Activated T-helper 17 cell treated with anti-CD3 and anti-CD28 coated beads, Interleukin-2, amount 50 U/mL, for 72 hours (primary cell): ENCODE data around the gene KCNIP4. TPM values are rescaled to one million over a fixed set of nuclear protein-coding genes. Genes with fewer than 3 reads are reported as not detected.
"Not testable (repeated sequence)": the region's sequence is repeated elsewhere in the genome, so short reads cannot be mapped to it uniquely, and the experiment has no call there.

Experiments used
- ATAC-seq: fragments of 150-1000 bp; cut with Tn5 transposase; replicated peaks from 2 replicates; pipeline ENCODE4 v1.10.0; 2021; ENCODE audit warnings: mild to moderate bottlenecking, moderate library complexity
- H3K27ac Mint-ChIP-seq: one replicate; pipeline ENCODE4 v1.8.0; 2022; ENCODE audit warnings: mixed read lengths
- H3K27me3 Mint-ChIP-seq: one replicate; pipeline ENCODE4 v1.8.0; 2022; ENCODE audit warnings: mixed read lengths
- H3K36me3 Mint-ChIP-seq: one replicate; pipeline ENCODE4 v1.8.0; 2022; ENCODE audit warnings: low read depth, mild to moderate bottlenecking, mixed read lengths
- H3K4me1 Mint-ChIP-seq: one replicate; pipeline ENCODE4 v1.8.0; 2022; ENCODE audit warnings: mixed read lengths
- H3K4me3 Mint-ChIP-seq: one replicate; pipeline ENCODE4 v1.8.0; 2022; ENCODE audit warnings: mild to moderate bottlenecking, mixed read lengths
- H3K9me3 Mint-ChIP-seq: one replicate; pipeline ENCODE4 v1.8.0; 2022; ENCODE audit warnings: mixed read lengths
- total RNA-seq, 2 donors: library from RNA; stranded (reverse); gene quantifications; one replicate each; pipeline ENCODE4 v1.2.3, GENCODE V29; 2022

KCNIP4 gene
- total RNA-seq, 2 donors from 2014 or later: not detected

DNA sequence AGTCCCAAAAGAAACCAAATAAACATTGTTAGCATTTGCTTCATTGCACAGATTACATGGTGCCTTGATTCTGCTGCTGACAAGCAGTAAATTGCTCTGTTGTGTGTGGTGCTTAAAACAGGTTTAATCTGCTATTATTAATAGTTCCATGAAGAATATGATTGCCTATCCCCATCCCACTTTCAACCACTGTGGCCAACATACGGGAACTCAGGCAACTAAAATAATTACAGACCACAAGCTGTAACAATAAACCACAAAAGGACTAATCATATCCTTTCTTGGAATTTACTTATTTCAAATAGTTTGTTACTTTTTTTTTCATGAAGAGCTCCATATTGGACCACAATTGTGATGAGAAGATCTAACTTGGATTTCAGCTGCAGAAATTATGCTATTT, 1116.8 kb downstream of the KCNIP4 start:
- H3K9me3 Mint-ChIP-seq: peaks cover 7% of the 10 kb centered on the region

DNA sequence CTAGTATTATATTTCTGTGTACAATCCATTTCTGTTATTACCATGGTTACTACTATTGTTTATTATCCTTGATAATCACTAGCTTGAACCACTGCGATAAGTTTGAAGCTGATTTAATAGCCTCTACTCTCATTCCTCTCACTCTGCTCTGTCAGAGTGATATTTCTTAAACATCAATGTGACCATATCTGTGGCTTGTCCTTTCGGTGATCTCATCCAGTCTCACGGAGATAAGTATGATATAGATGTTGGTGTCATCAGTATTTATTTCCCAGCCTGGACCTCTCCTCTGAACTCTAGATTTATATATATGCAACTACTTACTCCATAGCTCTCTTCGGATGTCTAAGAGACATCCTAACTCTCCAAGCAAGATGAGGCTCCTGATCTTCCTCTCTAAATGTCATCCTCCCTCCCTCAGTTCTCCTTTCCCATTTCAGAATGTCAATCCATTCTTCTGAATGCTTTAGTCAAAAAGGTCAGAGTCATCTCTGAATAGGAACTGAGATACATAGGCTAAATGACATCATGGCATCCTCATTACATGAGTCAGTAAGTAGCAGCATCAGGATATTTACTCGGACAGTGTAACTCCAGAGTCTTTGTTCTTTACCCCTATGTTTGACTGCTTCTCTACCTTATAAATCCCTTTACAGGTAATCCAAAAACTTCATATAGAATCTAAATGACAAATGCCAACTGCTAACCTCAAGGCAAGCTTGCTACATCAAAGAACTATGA, 1118.8 kb downstream of the KCNIP4 start:
- Mint-ChIP-seq H3K27me3 (no peaks in the 10 kb centered on the region), H3K36me3 (no peaks in the 10 kb centered on the region), H3K9me3 (peaks cover 10% of the 10 kb centered on the region), H3K4me3 (no peak overlapping the region), H3K27ac (no peak overlapping the region), H3K4me1 (no peaks in the 10 kb centered on the region)
- no peak for ATAC-seq

More for the DNA sequence above, 1116.8 kb downstream of the KCNIP4 start:
- Mint-ChIP-seq H3K27me3 (no peaks in the 10 kb centered on the region), H3K4me1 (no peaks in the 10 kb centered on the region), H3K36me3 (no peaks in the 10 kb centered on the region), H3K4me3 (no peak overlapping the region), H3K27ac (no peak overlapping the region)
- ATAC-seq: no peak

DNA sequence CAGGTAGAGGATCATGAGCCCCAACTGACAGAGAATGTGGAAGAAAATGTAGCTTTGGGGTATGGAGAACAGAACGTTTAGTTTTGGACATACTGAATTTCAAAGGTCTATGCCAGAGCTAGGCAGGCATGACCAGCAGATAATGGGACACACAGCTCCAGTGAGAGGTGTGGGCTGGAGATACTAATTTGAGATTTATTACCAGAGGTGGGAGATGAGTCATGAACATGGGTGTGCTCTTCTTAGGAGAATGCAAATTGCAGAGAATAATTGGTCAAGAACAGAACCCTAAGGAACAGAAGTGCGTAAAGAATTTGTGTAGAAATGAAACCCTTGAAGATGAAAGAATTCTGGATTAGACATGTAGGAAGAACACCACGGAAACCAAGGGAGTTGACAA, 1123.1 kb downstream of the KCNIP4 start:
- H3K27me3 Mint-ChIP-seq: no peaks in the 10 kb centered on the region
- peaks cover 10% of the 10 kb centered on the region for H3K9me3 Mint-ChIP-seq
- no peak overlapping the region for H3K27ac Mint-ChIP-seq
- no peak for ATAC-seq
- H3K4me1 Mint-ChIP-seq: no peaks in the 10 kb centered on the region
- H3K36me3 Mint-ChIP-seq: no peaks in the 10 kb centered on the region
- no peak overlapping the region for H3K4me3 Mint-ChIP-seq

DNA sequence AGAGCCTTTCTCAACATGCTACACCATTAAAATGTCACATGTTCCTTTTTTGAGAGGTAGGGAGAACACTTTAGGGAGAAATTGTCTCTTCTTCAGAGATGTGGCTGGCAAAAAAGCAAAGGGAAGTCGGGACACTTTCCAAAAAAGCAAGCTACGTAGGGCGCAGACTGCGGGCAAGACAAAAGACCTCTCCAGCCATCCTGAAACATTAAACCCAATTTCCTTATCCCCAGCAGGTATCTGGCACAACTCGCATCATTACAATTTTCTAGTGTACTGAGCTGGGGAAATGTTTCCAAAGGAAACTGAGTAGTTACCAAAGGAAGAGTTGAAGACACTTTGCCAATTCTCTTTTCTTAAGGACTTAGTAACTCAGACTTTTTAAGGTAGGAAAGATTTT, 1132.3 kb downstream of the KCNIP4 start:
- Mint-ChIP-seq H3K4me1 (no peaks in the 10 kb centered on the region), H3K27me3 (no peaks in the 10 kb centered on the region), H3K27ac (no peak overlapping the region), H3K36me3 (no peaks in the 10 kb centered on the region), H3K4me3 (no peak overlapping the region), H3K9me3 (peaks cover 3% of the 10 kb centered on the region)
- ATAC-seq: no peak

DNA sequence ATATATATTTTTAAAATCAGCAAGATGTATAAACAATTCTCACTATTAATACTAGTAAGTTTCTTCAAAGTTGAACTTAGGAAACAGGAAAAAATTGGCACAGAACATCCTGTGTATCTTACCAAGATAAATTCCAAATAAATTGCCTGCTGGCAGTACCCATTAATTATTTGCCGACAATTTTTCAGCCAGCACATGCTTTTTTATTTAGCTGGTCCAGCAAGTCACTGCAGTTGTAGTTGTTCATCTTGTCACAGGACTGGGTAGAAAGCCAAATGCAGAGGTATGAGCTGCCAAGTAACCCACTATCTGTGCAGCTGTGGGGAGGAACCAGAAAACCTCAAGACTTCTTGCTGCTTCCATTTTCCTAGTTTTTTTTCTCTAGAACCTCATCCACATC, 1134.9 kb downstream of the KCNIP4 start:
- Mint-ChIP-seq H3K27ac (no peak overlapping the region), H3K4me1 (no peaks in the 10 kb centered on the region), H3K36me3 (no peaks in the 10 kb centered on the region), H3K4me3 (no peak overlapping the region), H3K9me3 (peaks cover 5% of the 10 kb centered on the region), H3K27me3 (no peaks in the 10 kb centered on the region)
- no peak for ATAC-seq

DNA sequence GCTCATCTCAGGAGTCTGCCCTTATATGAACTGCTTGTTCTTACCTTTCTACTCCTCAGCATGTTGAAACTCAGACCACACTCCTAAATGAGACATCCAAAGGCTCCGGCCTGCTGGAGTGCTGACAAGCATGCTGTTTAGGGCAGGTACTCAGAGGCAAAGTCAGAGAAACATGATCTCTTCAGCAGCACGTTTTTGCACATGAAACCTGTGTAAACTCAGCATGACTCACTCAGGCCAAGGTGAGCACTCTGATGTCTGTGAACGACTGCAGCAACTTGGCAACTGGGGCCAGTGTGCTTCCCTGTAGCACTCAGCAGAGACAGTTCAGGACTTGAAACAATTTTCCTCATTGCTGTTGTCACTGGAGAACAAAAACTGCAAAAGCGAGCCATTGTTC, 1138.8 kb downstream of the KCNIP4 start:
- ATAC-seq: no peak
- no peak overlapping the region for H3K27ac Mint-ChIP-seq
- peaks cover 5% of the 10 kb centered on the region for H3K9me3 Mint-ChIP-seq
- H3K4me3 Mint-ChIP-seq: no peak overlapping the region
- H3K4me1 Mint-ChIP-seq: no peaks in the 10 kb centered on the region
- no peaks in the 10 kb centered on the region for H3K36me3 Mint-ChIP-seq
- H3K27me3 Mint-ChIP-seq: no peaks in the 10 kb centered on the region

DNA sequence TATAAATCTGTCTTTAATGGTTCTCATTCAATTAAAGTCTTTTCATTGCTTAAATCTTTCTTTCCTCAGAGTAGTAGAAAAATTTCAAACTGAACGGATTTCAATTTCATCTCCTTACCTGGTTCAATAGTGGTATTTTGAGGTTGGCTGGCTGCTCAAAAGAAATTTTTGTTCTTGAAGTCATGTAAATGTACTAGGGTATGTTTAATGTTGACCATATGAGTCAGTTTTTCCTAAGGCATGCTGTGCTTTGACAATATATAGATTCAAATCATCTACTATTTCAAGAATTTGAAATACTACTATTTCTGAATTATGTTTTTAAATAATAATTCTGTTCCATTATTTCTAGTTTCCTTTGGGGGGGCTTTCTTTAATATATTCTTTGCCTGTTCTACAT, 1142.9 kb downstream of the KCNIP4 start:
- no peaks in the 10 kb centered on the region for H3K4me1 Mint-ChIP-seq
- ATAC-seq: no peak
- H3K9me3 Mint-ChIP-seq: peaks cover 10% of the 10 kb centered on the region
- H3K4me3 Mint-ChIP-seq: no peak overlapping the region
- no peaks in the 10 kb centered on the region for H3K27me3 Mint-ChIP-seq
- H3K27ac Mint-ChIP-seq: no peak overlapping the region
- no peaks in the 10 kb centered on the region for H3K36me3 Mint-ChIP-seq

DNA sequence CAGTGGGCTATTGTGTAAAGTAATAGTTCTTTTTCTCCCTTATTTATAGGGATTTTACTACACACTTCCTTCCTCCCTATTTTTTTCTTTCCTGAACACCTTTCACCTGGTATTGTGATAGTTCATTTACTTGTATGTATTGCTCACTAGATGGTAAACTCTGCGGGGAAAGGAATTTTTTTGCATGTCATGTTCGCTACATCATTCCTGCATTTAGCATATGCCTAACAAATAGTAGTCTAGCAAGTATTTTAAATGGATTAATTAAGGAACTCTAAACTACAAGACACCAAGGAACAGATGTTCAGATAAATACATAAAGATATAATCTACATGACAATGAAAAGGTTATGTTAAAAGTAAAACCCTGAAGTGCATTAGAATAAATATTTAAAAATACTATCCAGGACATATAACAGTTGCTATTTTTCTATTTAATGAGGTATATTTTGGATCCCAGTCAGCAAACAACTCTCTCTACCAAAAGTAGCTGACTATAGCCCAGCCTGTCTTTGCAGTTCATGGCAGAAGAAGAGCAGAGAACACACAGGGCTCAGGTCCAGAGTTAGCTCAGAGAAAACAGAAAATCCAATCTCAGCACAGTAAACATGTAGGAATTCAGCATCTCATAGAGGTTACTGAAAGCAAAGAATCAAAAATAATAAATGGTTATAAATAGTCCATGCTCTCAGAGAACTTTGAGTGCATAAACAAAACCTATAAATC, 1160.5 kb downstream of the KCNIP4 start:
- no peak for ATAC-seq
- Mint-ChIP-seq H3K9me3 (peaks cover 4% of the 10 kb centered on the region), H3K36me3 (no peaks in the 10 kb centered on the region), H3K27me3 (peaks cover 3% of the 10 kb centered on the region), H3K4me3 (no peak overlapping the region), H3K27ac (no peak overlapping the region), H3K4me1 (no peaks in the 10 kb centered on the region)

DNA sequence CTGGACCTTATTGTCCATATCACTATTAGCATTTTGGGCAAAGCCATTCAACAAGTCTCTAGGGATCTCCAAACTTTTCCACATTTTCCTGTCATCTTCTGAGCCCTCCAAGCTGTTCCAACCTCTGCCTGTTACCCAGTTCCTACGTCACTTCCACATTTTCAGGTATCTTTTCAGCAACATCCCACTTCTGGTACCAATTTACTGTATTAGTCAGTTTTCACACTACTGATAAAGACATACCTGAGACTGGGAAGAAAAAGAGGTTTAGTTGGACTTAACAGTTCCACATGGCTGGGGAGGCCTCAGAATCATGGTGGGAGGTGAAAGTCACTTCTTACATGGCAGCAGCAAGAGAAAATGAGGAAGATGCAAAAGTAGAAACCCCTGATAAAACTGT, 1165.4 kb downstream of the KCNIP4 start:
- H3K9me3 Mint-ChIP-seq: peaks cover 21% of the 10 kb centered on the region
- ATAC-seq, H3K36me3 Mint-ChIP-seq, H3K4me1 Mint-ChIP-seq, H3K4me3 Mint-ChIP-seq, H3K27ac Mint-ChIP-seq, H3K27me3 Mint-ChIP-seq: not testable (repeated sequence)

DNA sequence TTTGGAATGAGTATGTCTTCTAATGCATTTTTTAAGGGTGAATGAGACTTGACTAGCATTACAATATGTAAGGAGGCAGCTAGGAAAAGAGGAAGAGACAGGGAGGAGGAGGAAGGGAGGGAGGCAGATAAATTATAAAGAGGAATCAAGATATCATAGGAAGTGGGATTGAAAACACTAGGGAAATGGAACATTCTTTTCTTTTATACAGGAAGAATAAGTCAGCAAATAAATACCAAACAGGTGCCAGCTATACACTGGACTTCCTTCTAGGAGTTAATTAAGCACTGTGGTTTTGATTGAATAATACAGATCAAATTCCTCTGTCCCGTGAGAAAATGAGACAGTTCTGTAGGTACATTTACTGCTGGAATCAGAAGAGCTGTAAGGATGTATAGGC, 1169.7 kb downstream of the KCNIP4 start:
- no peaks in the 10 kb centered on the region for H3K4me1 Mint-ChIP-seq

DNA sequence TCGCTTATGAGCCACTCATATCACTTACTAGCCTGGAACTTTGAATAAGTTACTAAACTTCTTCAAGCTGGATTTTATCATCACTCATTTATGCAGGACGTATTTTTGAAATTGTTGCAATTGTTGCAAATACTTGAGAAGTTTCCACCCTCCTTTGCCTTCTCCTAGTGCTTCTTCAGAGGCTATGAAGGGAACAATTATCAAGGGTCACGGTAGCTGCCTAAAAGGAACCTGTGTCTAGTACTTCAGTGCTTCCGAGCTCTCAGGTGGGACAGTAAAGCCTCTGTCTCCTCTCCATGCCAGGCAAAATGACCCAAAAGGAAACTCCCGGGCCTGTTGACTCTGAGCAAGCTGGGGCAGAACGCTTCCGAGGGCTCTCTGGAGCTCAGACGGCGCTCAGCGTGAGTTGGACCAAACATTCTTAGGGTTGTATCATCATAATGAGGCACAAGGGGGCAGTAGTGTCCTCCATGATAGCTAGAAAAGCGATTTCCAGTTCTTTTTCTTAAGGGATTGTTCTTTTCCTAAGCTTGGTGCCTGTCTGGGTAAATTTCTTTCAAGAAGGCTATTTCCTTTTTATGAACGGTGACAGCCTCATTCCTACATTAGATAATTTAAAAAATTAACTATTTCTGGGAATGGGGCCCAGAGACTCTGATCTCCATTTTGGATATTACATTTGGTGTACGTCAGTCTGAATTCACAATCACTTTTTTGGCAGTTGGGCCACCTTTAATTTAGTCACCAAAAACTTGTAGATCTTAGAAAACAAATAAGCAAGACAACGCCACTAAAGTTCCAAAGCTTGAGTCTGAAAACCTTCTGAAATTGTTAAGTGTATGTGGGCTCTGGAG, 1175.2 kb downstream of the KCNIP4 start:
- no peaks in the 10 kb centered on the region for H3K36me3 Mint-ChIP-seq
- no peaks in the 10 kb centered on the region for H3K9me3 Mint-ChIP-seq
- no peaks in the 10 kb centered on the region for H3K4me1 Mint-ChIP-seq
- no peaks in the 10 kb centered on the region for H3K27me3 Mint-ChIP-seq
- no peak overlapping the region for H3K27ac Mint-ChIP-seq
- H3K4me3 Mint-ChIP-seq: no peak overlapping the region
- no peak for ATAC-seq

More for the DNA sequence above, 1169.7 kb downstream of the KCNIP4 start:
- Mint-ChIP-seq H3K4me3 (no peak overlapping the region), H3K36me3 (no peaks in the 10 kb centered on the region), H3K27me3 (no peaks in the 10 kb centered on the region), H3K27ac (no peak overlapping the region), H3K9me3 (peaks cover 21% of the 10 kb centered on the region)
- no peak for ATAC-seq

DNA sequence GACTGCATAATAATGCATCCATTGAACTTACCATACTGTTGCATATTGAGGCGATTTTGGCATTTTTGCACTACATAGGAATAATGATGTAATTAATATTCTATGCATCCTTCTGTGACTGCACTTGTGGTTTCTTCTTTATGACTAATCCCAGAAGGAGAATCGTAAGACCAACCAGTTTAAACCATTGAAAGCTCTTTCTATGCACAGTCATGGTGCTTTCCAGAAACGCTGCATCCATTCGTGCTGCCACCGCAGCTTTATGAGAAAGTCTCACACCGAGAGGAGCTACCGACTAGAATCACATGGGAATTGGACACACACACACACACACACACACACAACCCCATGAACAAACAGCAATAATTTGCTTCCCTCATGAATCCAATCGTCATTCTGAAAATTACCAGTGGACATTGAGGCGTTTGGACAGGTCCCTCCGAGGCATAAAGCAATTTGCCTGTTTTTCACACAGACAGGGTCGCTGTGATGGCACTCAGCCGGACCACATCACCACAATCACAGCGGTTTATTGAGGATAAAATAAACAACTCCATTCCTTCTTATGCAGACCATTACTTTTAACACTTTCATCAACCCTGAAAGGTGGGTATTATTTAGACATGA, 1184.1 kb downstream of the KCNIP4 start:
- no peak for ATAC-seq
- H3K4me3 Mint-ChIP-seq: no peak overlapping the region
- H3K27ac Mint-ChIP-seq: no peak overlapping the region
- no peaks in the 10 kb centered on the region for H3K27me3 Mint-ChIP-seq
- no peaks in the 10 kb centered on the region for H3K9me3 Mint-ChIP-seq
- H3K36me3 Mint-ChIP-seq: no peaks in the 10 kb centered on the region
- H3K4me1 Mint-ChIP-seq: no peaks in the 10 kb centered on the region

DNA sequence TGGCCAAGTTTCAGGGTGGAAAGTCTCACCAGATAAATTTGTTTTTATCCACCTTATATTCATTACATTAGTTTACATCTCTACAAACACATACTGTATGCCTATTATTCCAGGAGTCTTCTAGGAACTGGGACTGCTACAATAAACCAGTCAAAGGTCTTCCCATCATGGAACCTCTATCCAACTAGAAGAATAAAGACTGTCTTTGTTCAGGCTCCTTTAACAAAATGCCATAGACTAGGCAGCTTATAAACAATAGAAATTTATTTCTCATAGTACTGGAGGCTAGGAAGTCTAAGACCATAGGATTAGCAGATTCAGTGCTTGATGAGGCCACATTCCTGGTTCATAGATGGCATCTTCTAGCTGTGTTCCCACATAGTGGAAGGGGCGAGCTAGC, 1186.7 kb downstream of the KCNIP4 start:
- no peaks in the 10 kb centered on the region for H3K27me3 Mint-ChIP-seq
- H3K9me3 Mint-ChIP-seq: no peaks in the 10 kb centered on the region

DNA sequence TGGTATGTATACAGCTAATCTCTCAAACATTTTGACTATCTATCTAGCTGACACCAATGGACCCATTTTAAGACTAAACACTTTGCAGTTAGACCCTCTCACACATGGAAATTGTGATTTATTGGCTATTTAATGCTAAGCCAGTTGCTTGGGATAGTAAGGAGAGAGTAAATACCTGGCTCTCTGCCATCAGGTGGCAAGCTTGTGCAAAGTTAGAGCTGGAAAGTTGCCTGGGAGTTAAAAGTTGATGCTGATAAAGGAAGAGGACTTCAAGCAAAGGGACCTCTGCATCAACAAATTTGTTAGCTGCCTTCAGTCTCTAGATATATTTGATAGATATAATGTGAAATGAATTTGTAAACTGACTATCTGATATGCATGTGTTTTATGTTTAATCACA, 1187.2 kb downstream of the KCNIP4 start:
- Mint-ChIP-seq H3K36me3 (no peaks in the 10 kb centered on the region), H3K9me3 (no peaks in the 10 kb centered on the region), H3K27me3 (no peaks in the 10 kb centered on the region), H3K4me3 (no peak overlapping the region), H3K4me1 (no peaks in the 10 kb centered on the region), H3K27ac (no peak overlapping the region)
- ATAC-seq: no peak

More for the DNA sequence above, 1186.7 kb downstream of the KCNIP4 start:
- Mint-ChIP-seq H3K27ac (no peak overlapping the region), H3K4me3 (no peak overlapping the region), H3K4me1 (no peaks in the 10 kb centered on the region), H3K36me3 (no peaks in the 10 kb centered on the region)
- no peak for ATAC-seq
